Effector CD4-positive, alpha-beta T cell (primary cell): ENCODE measurements around the gene CD109.
"Not testable (repeated sequence)": the region's sequence is repeated elsewhere in the genome, so short reads cannot be mapped to it uniquely, and the experiment has no call there.

Experiments used
- DNase-seq: peaks from one replicate; pipeline ENCODE4 v3.0.0-alpha.2; 2020
- total RNA-seq: gene quantifications from one replicate; lab custom pipeline; 2026; lab: John Stamatoyannopoulos, UW

Gene CD109
- 6.9 reads per million, percentile 25 among the genes with 10 or more reads in this experiment for total RNA-seq

DNA sequence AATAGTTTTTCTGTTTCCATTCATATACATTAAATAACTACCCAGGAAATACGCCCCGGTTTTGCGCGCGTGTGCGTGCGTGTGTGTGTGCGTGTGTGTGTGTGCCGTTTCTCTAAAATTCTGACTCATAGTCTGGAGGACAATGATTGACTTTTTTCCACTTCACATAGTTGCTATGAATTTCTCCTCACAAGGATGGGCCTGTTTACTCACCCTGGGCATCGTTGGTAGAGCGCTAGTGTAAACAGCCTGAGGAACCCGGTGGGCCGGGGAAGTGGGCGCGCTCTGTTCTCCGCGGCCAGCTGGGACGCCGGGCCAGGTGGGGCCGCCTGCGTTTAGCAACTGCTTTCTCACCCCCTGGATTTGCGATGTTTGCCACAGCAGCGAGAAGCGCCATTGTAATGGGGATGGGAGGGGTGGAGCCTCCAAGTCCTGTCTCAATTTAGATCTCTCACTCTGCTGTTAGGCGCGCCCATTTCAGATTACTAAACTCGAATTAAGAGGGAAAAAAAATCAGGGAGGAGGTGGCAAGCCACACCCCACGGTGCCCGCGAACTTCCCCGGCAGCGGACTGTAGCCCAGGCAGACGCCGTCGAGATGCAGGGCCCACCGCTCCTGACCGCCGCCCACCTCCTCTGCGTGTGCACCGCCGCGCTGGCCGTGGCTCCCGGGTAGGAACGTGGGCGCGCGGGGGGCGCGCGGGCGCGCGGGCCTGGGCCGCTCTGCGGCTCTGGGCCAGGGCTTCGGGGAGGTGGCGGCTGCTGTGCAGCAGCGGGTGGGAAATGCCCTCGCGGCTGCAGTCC is at the start of gene CD109:
CD109 (plus strand) TSS at position 585 of the 803 bp plus-strand sequence; CDS start at position 598, 13 bp downstream.
- DNase-seq = peak; percentile 4

DNA sequence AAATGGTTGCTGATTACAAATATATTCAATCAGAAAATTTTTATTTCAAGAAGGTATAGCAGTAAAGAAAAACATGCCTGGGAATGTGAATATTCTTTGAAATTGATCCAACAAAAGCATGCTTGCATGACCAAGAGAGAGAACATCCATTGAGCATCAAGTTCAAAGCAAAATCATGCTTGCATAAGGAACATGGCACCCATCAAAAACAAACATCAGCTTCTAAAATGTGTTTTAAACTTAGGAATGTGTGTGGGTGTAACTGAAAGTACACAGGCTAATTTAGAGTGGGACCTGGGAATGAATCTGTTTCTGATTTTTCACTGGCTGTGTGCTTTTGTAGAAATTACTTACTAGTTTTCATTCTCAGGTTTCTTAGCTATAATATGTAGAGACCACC is 47.8 kb upstream of the CD109 start:
- DNase-seq = no peak

DNA sequence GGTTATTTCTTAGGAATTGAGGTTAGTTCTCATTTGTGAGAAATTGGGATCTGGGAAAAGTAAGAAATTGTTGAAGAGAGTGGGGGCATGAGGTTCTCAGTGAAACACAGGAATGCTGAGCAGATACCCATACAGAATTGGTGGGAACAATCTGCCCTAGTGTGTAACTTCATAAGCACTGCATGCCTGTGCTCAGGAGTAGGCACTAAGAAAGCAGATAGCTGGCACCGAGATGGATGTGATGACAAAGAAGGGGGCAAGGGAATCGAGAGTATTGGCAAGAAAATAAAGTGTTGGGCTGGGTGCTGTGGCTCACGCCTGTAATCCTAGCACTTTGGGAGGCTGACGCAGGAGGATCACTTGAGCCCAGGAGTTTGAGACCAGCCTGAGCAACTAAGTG is 46.2 kb upstream of the CD109 start:
- no peak for DNase-seq

DNA sequence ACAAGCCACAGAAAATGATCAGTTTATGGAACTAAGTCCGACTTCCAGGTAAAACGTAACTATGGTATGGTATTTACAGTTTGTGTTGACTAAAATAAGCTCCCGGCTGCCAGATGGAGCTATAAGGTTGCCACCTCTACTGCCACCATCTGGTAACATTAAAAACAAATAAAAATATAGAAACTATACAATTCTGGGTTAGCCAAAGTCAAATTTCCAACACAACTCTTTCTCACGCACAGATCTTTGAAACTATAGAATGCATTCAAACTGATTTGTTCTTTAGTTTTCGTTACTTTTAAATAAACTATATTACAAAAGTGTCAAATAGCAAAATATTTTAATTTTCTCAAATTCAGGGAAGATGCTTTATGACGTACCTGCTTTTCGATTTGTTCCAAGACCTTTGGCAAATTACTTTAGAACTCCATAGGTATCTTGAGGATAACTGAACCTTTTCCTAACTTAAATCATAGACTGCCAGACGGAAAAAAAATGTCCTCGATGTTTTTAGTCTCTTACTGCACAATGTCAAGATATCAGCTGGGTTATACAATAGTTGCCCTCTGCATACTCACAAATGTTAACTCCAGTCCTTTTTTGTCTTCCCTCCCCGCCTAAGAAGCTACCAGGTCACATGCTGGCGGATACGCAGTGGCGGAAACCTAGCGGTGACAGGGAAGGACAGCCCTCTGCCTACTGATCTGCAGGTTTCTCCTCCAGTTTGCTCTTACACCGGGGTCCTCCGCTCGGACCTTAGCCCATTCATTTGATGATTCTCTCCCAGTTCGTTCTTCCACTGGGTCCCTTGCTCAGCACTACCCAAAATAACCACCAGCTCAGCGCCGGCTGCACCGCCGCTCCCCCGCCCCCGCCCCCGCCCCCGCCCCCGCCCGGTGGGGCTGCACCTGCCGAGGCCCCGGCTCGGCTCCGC is 43.1 kb upstream of the CD109 start:
- peak; percentile 61 for DNase-seq

DNA sequence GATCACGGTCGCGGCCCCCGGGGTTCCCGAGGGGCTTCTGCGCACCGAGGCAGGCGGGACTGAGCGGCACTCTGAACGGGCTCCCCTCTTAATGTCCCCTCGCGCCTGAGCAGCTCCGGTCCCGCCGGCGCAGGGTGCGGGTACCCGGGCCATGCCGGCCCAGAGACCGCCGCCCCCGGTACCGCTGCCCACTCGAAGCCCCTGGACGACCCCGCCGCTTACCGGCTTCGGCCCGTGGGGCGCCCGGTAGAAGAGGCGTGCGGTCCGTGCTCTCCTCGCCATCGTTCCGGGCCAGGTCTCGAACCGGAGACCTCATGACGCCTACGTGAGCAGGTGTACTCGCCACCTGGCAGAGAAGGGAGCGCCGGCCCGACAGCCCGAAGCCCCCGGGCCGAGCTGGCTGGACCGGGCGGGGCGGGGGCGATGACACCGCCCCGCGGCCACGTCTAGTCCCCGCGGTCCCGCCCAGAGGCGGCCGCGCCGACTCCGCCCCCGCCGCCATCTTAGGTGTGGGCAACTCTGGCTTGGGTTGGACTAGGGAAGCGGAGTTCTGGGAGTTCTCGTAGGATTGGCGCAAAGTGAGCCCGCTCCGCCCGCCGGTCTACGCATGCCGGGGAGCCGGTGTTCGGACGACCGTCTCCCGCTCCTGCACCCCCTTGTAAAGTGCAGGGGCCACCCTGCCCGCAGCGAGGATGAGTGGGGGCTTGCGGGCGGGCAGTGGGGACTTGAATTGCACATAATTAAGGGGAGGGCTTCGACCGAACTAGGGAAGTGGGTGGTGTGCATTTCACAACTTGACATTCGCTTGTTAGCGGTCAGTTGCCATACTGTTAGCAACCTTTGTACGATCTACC is 42.2 kb upstream of the CD109 start, which contains the start of gene SLC17A5:
SLC17A5 (minus strand) TSS at position 422 of the 854 bp plus-strand sequence; CDS start at position 316, 106 bp downstream.
- peak; percentile 88 for DNase-seq

DNA sequence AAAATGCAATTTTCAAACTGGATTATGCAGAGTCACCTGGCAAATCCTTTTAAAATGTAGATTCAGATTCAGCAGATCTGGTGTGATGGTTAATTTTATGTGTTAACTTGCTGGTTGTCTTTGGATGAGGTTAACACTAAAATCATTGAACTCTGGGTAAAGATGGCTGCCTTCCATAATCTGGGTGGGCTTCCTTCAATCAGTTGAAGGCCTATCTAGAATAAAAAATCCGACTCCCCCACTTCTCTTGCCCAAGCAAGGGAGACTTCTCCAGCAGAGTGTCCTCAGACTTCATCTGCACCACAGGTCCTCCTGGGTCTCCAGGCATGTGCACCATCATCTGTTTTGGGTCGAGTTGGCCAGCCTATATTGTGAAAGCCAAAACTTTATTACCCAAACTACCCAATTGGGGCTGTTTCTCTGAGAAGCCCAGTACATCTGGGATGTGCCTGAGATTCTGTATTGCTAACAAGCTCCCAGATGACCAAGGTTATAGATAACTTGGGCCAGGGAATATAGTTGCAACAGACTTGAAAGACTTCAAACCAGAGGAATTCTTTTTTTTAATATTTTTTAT is 40.6 kb upstream of the CD109 start:
- DNase-seq = no peak

DNA sequence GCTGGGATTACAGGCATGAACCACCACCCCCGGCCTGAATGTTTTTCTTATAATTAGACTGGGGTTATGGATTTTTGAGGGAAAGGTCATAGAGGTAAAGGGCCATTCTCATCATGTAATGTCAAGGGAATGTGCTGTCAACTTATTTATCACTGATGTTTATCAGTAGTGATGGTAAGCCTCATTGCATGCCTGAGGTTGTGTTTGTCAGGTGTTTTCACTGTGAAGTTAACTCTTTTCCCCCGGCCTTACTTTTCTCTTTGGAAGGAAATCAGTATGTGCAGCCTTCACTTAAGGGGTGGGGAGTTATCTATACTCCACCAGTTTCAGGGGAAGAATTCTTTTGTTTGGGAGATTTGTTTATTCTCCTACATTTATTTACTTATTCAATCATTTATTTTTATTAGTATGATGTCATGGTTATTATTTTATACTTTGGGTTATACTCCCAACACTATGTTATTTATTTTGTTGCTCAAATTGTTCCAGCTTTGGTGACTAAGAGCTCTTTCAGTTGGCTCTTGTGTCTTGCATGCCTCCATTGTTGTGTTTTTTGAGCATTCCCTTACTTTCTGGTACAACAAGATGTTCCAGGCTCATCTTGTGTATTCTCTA is 39.4 kb upstream of the CD109 start:
- DNase-seq = no peak

DNA sequence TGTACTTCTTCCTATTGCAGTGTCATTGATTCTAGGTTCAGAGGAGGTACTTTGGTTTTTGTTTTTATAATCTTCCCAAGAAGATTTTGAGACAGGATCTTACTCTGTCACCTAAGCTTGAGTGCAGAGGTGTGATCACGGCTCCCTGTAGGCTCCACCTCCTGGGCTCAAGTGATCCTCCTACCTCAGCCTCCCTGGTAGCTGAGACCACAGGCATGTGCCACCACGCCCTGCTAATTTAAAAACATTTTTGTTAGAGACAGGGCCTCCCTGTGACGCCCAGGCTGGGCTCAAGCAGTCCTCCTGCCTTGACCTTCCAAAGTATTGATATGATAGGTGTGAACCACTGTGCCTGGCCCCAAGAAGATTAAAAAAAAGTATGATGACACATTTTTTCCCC is 38.8 kb upstream of the CD109 start:
- DNase-seq = no peak

DNA sequence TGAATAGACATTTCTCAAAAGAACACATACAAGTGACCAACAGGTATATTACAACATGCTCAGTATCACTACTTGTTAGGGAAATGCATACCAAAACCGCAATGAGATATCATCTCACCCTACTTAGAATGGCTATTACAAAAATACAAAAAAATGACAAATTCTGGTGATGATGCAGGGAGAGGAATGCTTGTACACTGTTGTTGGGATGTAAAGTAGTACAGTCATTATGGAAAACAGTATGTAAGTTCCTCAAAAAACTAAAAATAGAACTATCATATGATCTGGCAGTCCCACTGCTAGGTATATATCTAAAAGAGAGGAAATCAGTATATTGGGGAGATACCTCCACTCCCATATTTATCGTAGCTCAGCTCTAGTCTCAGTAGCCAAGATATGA is 31.3 kb upstream of the CD109 start:
- DNase-seq = no peak

DNA sequence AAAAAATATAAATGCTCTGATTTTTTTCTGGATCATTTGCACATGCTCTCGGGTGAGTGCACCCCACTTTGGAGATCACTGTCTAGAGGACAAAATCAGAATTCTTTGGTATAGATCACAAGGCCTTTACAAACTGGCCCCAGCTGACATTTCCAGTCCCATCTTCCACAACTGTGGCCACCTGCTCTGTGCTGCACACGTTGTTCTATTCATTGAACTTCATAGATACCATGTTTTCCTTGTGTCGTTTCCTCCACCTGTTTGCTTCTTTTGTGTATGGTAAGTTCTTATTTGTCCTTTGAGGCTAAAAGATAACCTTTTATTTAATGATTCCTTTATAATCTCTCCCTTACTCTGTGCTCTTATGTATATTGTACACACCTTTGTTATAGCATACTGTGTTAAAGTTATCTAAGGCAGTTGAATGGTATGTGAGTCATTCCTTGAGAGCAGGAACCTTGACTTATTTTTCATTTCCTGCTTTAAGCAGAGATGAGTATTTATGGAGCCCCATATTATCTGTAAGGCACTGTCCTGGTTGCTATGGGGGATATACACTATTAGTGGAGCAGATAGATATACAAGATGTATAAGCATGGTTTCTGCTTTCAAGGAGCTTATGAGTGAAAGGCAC is 30.2 kb upstream of the CD109 start:
- no peak for DNase-seq

DNA sequence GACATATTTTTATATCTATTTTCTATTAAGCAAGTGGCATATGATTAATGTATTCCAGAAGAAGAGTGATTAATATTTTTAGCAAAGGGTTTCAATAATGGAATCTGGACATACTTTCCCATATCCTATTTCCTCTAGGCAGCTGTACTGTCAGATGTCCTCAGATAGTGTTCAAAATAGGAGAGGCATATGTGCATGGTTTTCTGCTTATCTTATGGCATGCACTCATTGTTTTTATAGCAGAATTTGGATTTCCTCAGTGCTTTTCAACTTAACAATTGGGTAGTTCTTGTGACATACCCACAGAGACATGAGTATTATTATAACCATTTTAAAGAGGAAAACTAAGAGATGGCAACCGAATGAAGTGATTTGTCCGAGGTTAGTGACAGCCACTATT is 29.6 kb upstream of the CD109 start:
- DNase-seq = no peak

DNA sequence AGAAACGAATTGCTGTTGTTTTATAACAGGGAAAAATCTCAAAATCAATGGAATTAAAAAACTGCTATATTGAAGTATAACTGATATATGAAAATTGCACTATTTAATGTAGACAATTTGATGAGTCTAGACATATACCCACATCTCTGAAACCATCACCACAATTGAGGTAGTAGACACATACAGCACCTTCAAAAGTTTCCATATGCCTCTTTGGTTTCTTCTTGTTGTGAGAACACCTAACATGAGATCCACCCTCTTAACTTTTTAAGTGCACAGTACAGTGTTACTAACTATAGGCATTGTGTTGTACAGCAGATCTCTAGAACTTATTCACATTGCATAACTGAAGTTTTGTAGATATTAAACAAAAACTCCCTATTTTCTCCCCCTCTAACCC is 28.2 kb upstream of the CD109 start:
- no peak for DNase-seq

DNA sequence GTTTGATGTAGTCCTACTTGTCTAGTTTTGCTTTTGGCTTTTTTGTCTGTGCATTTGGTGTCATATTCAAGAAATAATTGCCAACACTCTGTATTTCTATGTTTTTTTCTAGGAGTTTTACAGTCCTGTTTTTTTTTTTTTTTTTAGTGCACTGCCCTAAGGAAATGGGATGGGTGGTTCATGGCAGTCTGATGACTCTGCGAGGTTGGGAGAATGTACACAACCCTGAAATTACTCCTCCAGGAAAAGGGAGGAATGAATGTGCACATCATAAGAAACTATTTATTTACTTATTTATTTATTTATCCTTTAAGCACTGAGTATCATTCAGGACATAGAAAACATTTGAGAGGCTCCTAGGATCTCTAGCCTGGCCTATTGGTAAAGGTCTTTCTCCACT is 27.0 kb upstream of the CD109 start:
- DNase-seq = no peak

DNA sequence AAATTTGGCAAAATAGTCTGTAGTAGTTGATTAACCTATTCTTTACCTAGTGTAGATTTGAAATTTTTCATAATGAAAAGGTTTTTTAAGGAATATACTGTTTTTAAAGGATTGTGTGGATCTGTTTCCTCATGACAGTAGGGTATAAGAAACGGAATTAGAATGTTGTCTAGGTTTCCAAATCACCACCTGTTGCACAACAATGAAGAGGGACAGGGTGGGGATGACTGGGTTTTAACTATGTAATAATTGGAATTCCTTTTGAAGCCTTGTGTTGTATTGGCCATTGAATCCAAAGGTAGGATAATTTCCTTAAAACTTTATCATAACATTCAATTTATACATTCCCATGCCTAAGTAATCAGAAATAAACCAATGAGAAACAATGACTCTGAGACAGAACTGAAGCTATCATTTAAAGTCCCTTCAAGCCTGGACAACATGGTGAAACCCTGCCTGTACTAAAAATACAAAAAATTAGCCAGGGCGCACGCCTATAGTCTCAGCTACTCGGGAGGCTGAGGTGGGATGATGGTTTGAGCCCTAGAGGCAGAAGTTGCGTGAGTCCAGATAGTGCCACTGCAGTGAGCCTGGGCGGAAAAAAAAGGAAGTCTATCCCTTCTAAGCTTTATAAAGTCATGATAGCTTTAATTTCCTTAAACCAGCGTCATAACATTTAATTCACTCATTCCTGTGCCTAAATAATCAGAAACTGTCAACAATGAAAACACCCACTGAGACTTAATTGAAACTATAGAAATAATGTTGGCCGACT is 23.9 kb upstream of the CD109 start:
- no peak for DNase-seq

DNA sequence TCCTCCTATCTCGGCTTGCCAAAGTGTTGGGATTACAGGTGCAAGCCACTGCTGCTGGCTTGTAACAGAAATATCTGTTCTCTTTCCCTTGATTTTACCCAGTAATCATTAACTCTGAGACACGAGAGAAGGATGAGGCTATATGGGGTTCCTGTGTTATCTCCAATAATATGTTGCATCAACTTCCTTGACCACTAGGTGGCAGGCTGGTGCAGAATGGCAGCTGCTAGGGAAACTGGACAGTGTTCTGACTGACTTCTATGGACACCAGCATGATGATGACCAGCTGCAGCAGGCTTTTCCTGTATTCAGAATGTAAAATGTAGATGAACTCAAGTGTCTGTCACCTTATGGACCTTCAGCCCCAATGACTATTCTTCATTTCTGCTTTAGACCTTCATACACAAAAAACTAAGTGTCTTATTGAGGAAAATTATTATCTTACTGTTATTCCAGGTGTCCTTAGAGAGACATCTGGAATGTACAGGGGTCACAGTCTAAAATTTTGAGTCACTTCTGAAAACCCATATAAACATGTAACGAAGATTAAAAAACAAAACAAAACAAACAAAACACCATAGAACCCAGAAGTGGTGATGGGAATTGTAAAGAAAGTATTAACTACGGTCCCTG is 20.4 kb upstream of the CD109 start:
- DNase-seq = peak; percentile 63

DNA sequence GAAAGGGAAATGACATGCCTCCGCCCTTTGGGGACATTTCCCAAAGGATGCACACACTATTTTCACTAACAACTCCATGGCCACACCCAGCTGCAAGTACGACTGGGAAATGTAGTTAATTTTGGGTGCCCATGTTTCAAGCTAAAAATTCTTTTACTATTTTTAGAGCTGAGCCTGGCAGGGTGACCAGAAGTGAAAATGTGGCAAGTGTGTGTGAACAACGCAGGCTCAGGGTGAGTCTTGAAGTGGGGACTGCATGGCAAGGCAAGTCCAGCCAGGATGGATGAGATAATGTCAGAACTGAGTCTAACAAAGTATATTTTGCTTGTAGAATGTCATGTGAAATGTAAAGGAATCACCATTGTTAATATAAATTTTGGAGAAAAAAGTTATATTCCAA is 17.0 kb upstream of the CD109 start:
- DNase-seq = no peak

DNA sequence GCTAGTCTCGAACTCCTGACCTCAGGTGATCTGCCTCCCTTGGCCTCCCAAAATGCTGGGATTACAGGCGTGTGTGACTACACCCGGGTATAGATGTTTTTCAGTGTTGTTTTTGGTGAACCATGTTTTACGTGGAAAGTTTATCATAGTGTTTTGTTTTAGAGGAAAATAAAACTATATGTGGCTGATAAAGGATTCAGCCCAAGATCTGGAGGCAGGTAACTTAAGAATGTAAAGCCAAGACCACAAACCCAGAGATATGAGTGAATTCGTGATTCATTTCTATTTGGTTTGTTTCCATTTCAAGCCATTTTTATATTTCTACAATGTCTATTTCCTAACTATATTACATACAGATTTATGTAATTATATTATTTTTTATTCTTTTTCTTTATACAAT is 16.2 kb upstream of the CD109 start:
- DNase-seq = not testable (repeated sequence)

DNA sequence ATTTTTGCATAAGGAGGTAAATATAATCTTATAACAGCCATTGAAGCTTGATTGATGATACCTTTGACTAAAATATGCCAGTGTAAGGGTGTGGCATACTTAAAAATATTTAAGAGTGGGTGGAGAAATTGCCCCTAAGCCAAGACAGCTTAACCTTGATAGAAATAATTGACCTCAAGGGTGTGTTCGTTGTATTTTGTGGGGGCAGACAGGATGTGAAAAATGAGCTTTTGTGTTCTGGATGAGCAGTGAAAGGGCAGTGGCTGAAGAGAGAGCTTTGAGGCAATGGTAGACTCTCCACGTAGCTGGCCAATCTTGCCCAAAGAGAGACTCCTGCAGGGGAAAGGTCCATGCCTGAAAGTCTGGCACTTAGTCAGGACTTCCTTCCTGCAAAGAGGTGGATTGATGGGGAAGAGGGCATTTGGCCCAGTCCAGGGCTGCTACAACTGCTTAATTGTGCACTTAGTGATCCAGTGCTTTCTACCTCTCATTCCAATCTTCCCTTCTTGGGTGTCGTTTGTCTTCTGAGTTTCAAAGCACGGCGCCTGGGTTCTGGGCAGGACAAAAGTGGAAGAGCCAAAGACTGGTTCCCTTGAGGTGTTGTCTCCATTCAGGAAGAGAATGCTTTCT is 15.6 kb upstream of the CD109 start:
- no peak for DNase-seq

DNA sequence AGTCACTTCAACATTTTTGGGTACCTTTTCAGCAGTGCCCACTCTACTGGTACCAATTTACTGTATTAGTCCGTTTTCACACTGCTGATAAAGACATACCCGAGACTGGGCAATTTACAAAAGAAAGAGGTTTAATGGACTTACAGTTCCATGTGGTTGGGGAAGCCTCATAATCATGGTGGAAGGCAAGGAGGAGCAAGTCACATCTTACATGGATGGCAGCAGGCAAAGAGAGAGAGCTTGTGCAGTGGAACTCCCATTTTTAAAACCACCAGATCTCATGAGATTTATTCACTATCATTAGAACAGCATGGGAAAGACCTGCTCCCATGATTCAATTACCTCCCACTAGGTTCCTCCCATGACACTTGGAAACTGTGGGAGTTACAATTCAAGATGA is 12.4 kb upstream of the CD109 start:
- DNase-seq = not testable (repeated sequence)
